ENCODE measurements around the gene KLHL29.

Gene KLHL29

DNA sequence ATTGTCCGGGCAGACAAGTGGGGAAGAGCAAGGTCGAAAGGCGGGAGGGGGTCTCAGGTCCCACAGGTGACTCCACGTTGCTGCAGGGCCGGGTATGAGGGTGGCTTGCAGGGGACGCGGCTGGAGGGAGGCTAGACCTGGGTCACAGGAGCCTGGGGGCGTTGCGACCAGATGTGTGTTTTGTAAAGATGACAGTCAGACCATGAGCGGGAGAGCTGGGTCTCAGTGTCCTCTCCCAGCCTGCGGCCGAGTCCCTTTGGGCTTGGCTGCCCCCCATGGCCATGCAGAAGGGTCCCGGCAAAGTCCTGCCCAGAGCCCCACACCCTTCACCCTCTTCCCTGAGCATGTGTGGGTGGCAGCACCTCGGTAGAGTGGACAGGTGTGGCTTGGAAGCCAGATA is 302.7 kb downstream of the KLHL29 start:
- Histone ChIP-seq H3K4me2 (ENCODE audit: low read depth, low read length, poor library complexity, severe bottlenecking) (no peak overlapping the region), H3K9me3 (ENCODE audit: insufficient read depth, low read depth, low read length) (no peaks in the 10 kb centered on the region), H3K4me1 (ENCODE audit: insufficient read depth, low read length, poor library complexity, severe bottlenecking) (no peaks in the 10 kb centered on the region), H3K9ac (ENCODE audit: low read depth, low read length, poor library complexity, severe bottlenecking) (no peak overlapping the region), H3K4me3 (ENCODE audit: low read length, poor library complexity, severe bottlenecking) (no peak overlapping the region), H3F3A (ENCODE audit: low read depth) (no peaks in the 10 kb centered on the region), H3K27me3 (ENCODE audit: insufficient read depth, low read length, poor library complexity, severe bottlenecking) (no peaks in the 10 kb centered on the region), H3K9me2 (replicated peaks; ENCODE audit: low read depth, low read length) (no peaks in the 10 kb centered on the region), H3K36me3 (ENCODE audit: insufficient read depth, low read length) (no peaks in the 10 kb centered on the region), H4K20me1 (ENCODE audit: insufficient read depth, low read length, poor library complexity, severe bottlenecking) (no peaks in the 10 kb centered on the region), H2AFZ (ENCODE audit: low read length) (no peak overlapping the region), H3K79me2 (ENCODE audit: insufficient read depth, low read length) (no peaks in the 10 kb centered on the region)
- TF ChIP-seq EZH2phosphoT487 (IDR thresholded peaks at IDR 0.05; ENCODE audit: borderline replicate concordance): no peak
- TF ChIP-seq, protein P1, sequence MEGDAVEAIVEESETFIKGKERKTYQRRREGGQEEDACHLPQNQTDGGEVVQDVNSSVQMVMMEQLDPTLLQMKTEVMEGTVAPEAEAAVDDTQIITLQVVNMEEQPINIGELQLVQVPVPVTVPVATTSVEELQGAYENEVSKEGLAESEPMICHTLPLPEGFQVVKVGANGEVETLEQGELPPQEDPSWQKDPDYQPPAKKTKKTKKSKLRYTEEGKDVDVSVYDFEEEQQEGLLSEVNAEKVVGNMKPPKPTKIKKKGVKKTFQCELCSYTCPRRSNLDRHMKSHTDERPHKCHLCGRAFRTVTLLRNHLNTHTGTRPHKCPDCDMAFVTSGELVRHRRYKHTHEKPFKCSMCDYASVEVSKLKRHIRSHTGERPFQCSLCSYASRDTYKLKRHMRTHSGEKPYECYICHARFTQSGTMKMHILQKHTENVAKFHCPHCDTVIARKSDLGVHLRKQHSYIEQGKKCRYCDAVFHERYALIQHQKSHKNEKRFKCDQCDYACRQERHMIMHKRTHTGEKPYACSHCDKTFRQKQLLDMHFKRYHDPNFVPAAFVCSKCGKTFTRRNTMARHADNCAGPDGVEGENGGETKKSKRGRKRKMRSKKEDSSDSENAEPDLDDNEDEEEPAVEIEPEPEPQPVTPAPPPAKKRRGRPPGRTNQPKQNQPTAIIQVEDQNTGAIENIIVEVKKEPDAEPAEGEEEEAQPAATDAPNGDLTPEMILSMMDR (conservative IDR thresholded peaks at IDR 0.05; ENCODE audit: low read length): no peak

DNA sequence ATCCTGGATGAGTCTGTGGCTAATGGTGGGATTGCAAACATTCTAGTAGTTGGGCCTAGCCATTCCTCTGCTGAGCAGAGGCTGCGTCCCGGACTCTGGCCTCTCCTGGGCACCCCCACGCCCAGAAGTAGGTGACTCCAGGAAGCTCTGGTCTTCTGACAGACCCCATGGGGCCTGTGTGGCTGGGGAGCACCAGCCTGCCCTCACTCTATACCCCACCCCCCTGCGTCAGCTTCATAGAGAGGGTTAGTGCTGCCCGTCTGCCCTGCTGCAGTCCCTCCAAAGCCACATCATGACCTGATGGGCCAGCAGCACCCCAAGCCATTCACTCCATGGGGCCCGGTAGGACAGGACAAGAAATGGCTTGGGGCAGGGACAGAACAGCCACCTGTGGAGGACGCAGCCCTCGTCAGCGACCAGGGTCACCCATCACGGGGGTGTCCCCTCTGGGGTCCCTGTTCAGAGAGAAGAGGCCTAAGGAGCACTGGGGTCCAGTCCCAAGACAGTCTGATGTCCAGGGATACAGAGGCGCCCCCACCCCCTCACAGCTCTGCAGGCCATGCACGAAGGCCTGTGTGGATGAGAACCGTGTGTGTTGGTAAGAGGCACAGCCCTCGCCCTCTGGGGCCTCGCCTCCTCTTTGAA is 303.6 kb downstream of the KLHL29 start:
- no peak overlapping the region for H3K9ac ChIP-seq (ENCODE audit: low read depth, low read length, poor library complexity, severe bottlenecking)
- no peaks in the 10 kb centered on the region for H4K20me1 ChIP-seq (ENCODE audit: insufficient read depth, low read length, poor library complexity, severe bottlenecking)
- H3K4me1 ChIP-seq (ENCODE audit: insufficient read depth, low read length, poor library complexity, severe bottlenecking): no peaks in the 10 kb centered on the region
- no peak overlapping the region for H2AFZ ChIP-seq (ENCODE audit: low read length)
- no peaks in the 10 kb centered on the region for H3K36me3 ChIP-seq (ENCODE audit: insufficient read depth, low read length)
- H3K4me2 ChIP-seq (ENCODE audit: low read depth, low read length, poor library complexity, severe bottlenecking): no peak overlapping the region
- no peaks in the 10 kb centered on the region for H3K27me3 ChIP-seq (ENCODE audit: insufficient read depth, low read length, poor library complexity, severe bottlenecking)
- no peaks in the 10 kb centered on the region for H3K9me3 ChIP-seq (ENCODE audit: insufficient read depth, low read depth, low read length)
- no peaks in the 10 kb centered on the region for H3K79me2 ChIP-seq (ENCODE audit: insufficient read depth, low read length)
- no peak for TF ChIP-seq EZH2phosphoT487 (IDR thresholded peaks at IDR 0.05; ENCODE audit: borderline replicate concordance)
- TF ChIP-seq, protein P1 (conservative IDR thresholded peaks at IDR 0.05; ENCODE audit: low read length): no peak
- H3K9me2 ChIP-seq (replicated peaks; ENCODE audit: low read depth, low read length): no peaks in the 10 kb centered on the region
- no peak overlapping the region for H3K4me3 ChIP-seq (ENCODE audit: low read length, poor library complexity, severe bottlenecking)
- no peaks in the 10 kb centered on the region for H3F3A ChIP-seq (ENCODE audit: low read depth)

DNA sequence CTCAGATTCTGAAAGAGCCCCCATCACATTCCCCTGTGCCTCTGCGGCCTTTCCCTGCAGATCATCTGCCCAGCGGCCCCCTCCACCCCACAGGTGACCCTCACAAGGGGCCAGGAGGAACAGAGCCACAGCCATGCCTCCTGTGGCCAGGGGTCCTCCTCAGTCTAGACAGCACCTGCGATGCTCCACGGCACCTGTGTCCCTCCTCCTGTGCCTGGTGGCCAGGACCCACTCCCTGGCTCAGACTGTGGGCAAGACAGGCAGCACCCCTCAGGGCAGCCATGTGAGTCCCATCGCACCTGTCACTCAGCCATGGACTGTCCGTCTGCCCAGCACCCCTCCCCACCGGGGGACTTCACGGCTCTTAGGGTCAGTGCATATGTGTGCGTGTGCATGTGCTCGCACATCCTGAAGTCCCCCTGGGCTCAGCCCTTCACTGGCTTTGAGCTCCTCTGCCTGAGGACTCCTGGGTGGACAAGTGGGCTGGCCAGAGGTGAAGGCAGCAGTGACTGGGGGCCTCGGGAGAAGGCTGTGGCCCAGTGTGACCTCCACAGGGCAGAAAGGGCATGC is 304.2 kb downstream of the KLHL29 start:
- Histone ChIP-seq H3K4me1 (ENCODE audit: insufficient read depth, low read length, poor library complexity, severe bottlenecking) (no peaks in the 10 kb centered on the region), H2AFZ (ENCODE audit: low read length) (no peak overlapping the region), H3F3A (ENCODE audit: low read depth) (no peaks in the 10 kb centered on the region), H3K9me2 (replicated peaks; ENCODE audit: low read depth, low read length) (no peaks in the 10 kb centered on the region), H3K27me3 (ENCODE audit: insufficient read depth, low read length, poor library complexity, severe bottlenecking) (no peaks in the 10 kb centered on the region), H3K36me3 (ENCODE audit: insufficient read depth, low read length) (no peaks in the 10 kb centered on the region), H3K4me2 (ENCODE audit: low read depth, low read length, poor library complexity, severe bottlenecking) (no peak overlapping the region), H4K20me1 (ENCODE audit: insufficient read depth, low read length, poor library complexity, severe bottlenecking) (no peaks in the 10 kb centered on the region), H3K79me2 (ENCODE audit: insufficient read depth, low read length) (no peaks in the 10 kb centered on the region), H3K9ac (ENCODE audit: low read depth, low read length, poor library complexity, severe bottlenecking) (no peak overlapping the region), H3K9me3 (ENCODE audit: insufficient read depth, low read depth, low read length) (no peaks in the 10 kb centered on the region), H3K4me3 (ENCODE audit: low read length, poor library complexity, severe bottlenecking) (no peak overlapping the region)
- TF ChIP-seq EZH2phosphoT487 (IDR thresholded peaks at IDR 0.05; ENCODE audit: borderline replicate concordance): no peak

DNA sequence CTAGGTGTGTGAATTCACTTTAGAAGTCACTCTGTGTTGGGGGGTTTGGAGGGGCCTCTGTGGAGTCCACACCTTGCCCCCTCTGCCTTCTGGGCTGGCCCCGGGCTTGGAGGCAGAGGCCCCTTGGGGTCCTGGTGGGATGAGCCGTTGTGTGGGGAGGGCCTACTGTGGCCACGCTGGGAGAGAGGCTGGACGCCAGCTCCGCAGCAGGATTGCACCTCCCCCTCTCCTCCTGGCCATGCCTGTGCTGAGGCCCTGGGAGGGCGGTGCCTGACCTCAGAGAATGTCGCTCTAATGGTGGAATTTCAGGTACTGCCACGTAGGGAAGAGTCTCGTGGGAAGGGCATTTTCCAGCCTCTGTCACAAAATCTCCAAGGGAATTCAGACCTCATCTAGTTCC is 304.9 kb downstream of the KLHL29 start:
- Histone ChIP-seq H3K36me3 (ENCODE audit: insufficient read depth, low read length) (no peaks in the 10 kb centered on the region), H2AFZ (ENCODE audit: low read length) (no peak overlapping the region), H4K20me1 (ENCODE audit: insufficient read depth, low read length, poor library complexity, severe bottlenecking) (no peaks in the 10 kb centered on the region), H3K27me3 (ENCODE audit: insufficient read depth, low read length, poor library complexity, severe bottlenecking) (no peaks in the 10 kb centered on the region), H3K4me1 (ENCODE audit: insufficient read depth, low read length, poor library complexity, severe bottlenecking) (no peaks in the 10 kb centered on the region), H3K4me3 (ENCODE audit: low read length, poor library complexity, severe bottlenecking) (no peak overlapping the region), H3K9me3 (ENCODE audit: insufficient read depth, low read depth, low read length) (no peaks in the 10 kb centered on the region), H3K79me2 (ENCODE audit: insufficient read depth, low read length) (no peaks in the 10 kb centered on the region), H3K9ac (ENCODE audit: low read depth, low read length, poor library complexity, severe bottlenecking) (no peak overlapping the region), H3K9me2 (replicated peaks; ENCODE audit: low read depth, low read length) (no peaks in the 10 kb centered on the region), H3F3A (ENCODE audit: low read depth) (no peaks in the 10 kb centered on the region), H3K4me2 (ENCODE audit: low read depth, low read length, poor library complexity, severe bottlenecking) (no peak overlapping the region)
- no peak for TF ChIP-seq EZH2phosphoT487 (IDR thresholded peaks at IDR 0.05; ENCODE audit: borderline replicate concordance)
- TF ChIP-seq, protein P1 (conservative IDR thresholded peaks at IDR 0.05; ENCODE audit: low read length): no peak

Data from Loucy (cell line).